Transverse colon (tissue), 4 donors: ENCODE data around the gene HMGB1.

Source experiments
- CTCF ChIP-seq, 5 experiments: fragments of 200-600 bp in 3 of 5; fragments of 450-650 bp in 2 of 5; sonication (generic) in 3 of 5; IDR thresholded peaks; 1 replicate in 2 of 5; 2 replicates in 3 of 5; pipeline ENCODE4 v1.5.1; 2016 to 2017; ENCODE audit warnings: antibody characterized with exemption in 5 of 5, inconsistent platforms in 3 of 5, mild to moderate bottlenecking in 2 of 5, moderate library complexity in 1 of 5
- POLR2AphosphoS5 ChIP-seq, 3 donors: sonication (generic); formaldehyde crosslinking; IDR thresholded peaks; one replicate each; pipeline ENCODE4 v1.6.1; 2016; ENCODE audit warnings: antibody characterized with exemption in 3 of 3

- TF ChIP-seq CTCF (IDR thresholded peaks at IDR 0.05), result no peak
- TF ChIP-seq POLR2AphosphoS5 (IDR thresholded peaks at IDR 0.05), result no peak
Observed at GRCh38 chr13:30479883-30480219, 14.1 kb upstream of the HMGB1 start.
